GM12801 (cell line): ENCODE measurements around the gene WNT9A.

Source experiments
- CTCF ChIP-seq: IDR thresholded peaks from one replicate; pipeline ENCODE4 v1.5.1; 2011; ENCODE audit warnings: control low read depth; ENCODE audit not compliant: insufficient read length; ENCODE audit errors: extremely low read depth

The WNT9A gene

GRCh38 chr1:227911376-227911775, 36.4 kb downstream of the WNT9A start:
- TF ChIP-seq CTCF = no peak

- no peak for TF ChIP-seq CTCF
Observed at GRCh38 chr1:227910511-227911153, 37.1 kb downstream of the WNT9A start.

- no peak for TF ChIP-seq CTCF
Observed at GRCh38 chr1:227909188-227909587, 38.5 kb downstream of the WNT9A start.

GRCh38 chr1:227908359-227908758, 39.4 kb downstream of the WNT9A start:
- no peak for TF ChIP-seq CTCF

GRCh38 chr1:227907439-227908015, 40.2 kb downstream of the WNT9A start:
- TF ChIP-seq CTCF = no peak

GRCh38 chr1:227906550-227907071, 41.1 kb downstream of the WNT9A start:
- no peak for TF ChIP-seq CTCF

GRCh38 chr1:227905573-227906487, 41.9 kb downstream of the WNT9A start:
- no peak for TF ChIP-seq CTCF
